Tibial nerve (tissue), 4 donors: ENCODE measurements around the gene CENPO. TPM values are rescaled to one million over a fixed set of nuclear protein-coding genes. Genes with fewer than 3 reads are reported as not detected.

Experiments
- DNase-seq, 2 donors: peaks; one replicate each; pipeline ENCODE4 v3.0.0-alpha.2; 2019; ENCODE audit warnings: low spot score in 2 of 2
- H3K27ac ChIP-seq, 4 donors: fragments of 200-600 bp; sonication (generic) in 3 of 4; one replicate each; pipeline ENCODE4 v1.5.1; 2017 to 2019; ENCODE audit warnings: mild to moderate bottlenecking in 1 of 4
- H3K27me3 ChIP-seq, 2 donors: fragments of 200-600 bp; sonication (generic) in 1 of 2; one replicate each; pipeline versions ENCODE4 v1.5.1 to v1.6.0; 2017 to 2019
- H3K36me3 ChIP-seq, 3 donors: fragments of 200-600 bp; sonication (generic); one replicate each; pipeline ENCODE4 v1.5.1; 2018 to 2019
- H3K4me1 ChIP-seq, 4 donors: fragments of 200-600 bp; sonication (generic) in 3 of 4; one replicate each; pipeline ENCODE4 v1.5.1; 2017 to 2019
- H3K4me3 ChIP-seq, 4 donors: fragments of 200-600 bp; sonication (generic) in 3 of 4; one replicate each; pipeline ENCODE4 v1.5.1; 2017 to 2019; ENCODE audit warnings: mild to moderate bottlenecking in 1 of 4, moderate library complexity in 1 of 4
- H3K9me3 ChIP-seq, 4 donors: fragments of 200-600 bp; sonication (generic) in 3 of 4; one replicate each; pipeline ENCODE4 v1.5.1; 2017 to 2019
- CTCF ChIP-seq, 5 experiments: fragments of 200-600 bp in 3 of 5; fragments of 450-650 bp in 2 of 5; sonication (generic) in 3 of 5; IDR thresholded peaks; one replicate each; pipeline ENCODE4 v1.5.1; 2016 to 2019; ENCODE audit warnings: antibody characterized with exemption in 5 of 5, mild to moderate bottlenecking in 3 of 5, moderate library complexity in 2 of 5
- EP300 ChIP-seq, 2 donors: sonication (generic); formaldehyde crosslinking; IDR thresholded peaks; one replicate each; pipeline ENCODE4 v1.6.1; 2017; ENCODE audit warnings: antibody characterized with exemption in 2 of 2, mild to moderate bottlenecking in 1 of 2
- POLR2A ChIP-seq, 2 donors: fragments of 450-650 bp; IDR thresholded peaks; one replicate each; pipeline ENCODE4 v1.6.1; 2017; ENCODE audit warnings: antibody characterized with exemption in 2 of 2, mild to moderate bottlenecking in 2 of 2, moderate library complexity in 2 of 2
- WGBS, 2 donors: methylation state at CpG; one replicate each; pipeline ENCODE4 v1.1.5; 2018; 5-methylcytosine and 5-hydroxymethylcytosine counted together
- total RNA-seq, 4 donors: library from RNA; depleted of rRNA; stranded (reverse); fragments of >200 nt; gene quantifications; one replicate each; pipeline ENCODE4 v1.1.0, GENCODE V29; 2016

Gene CENPO
- total RNA-seq, 4 donors from 2014 or later, result 2.4 to 3.6 (median 2.7) TPM

GRCh38 chr2:24836706-24837105 is 43.5 kb downstream of the CENPO start:
- TF ChIP-seq CTCF (IDR thresholded peaks at IDR 0.05) (no peak), EP300 (IDR thresholded peaks at IDR 0.05) (no peak), POLR2A (IDR thresholded peaks at IDR 0.05) (no peak)
- Histone ChIP-seq H3K4me1 (peaks cover 0 to 3% (median 0%) of the 10 kb centered on the region in 4 donors), H3K27ac (no peak overlapping the region), H3K9me3 (no peaks in the 10 kb centered on the region), H3K36me3 (peaks cover 0 to 98% (median 16%) of the 10 kb centered on the region in 3 donors), H3K4me3 (no peak overlapping the region), H3K27me3 (no peaks in the 10 kb centered on the region)
- WGBS, 2 donors, result 93% methylated on average over 9 of the region's 9 CpGs
- no peak for DNase-seq

- H3K27ac ChIP-seq, result no peak overlapping the region
- no peaks in the 10 kb centered on the region for H3K27me3 ChIP-seq
- TF ChIP-seq CTCF (IDR thresholded peaks at IDR 0.05), result no peak
- DNase-seq, result no peak
- peaks cover 0 to under 1% (median 0%) of the 10 kb centered on the region in 4 donors for H3K4me1 ChIP-seq
- peaks cover 0 to 100% (median 16%) of the 10 kb centered on the region in 3 donors for H3K36me3 ChIP-seq
- 92 to 93% methylated on average over 5 of the region's 5 CpGs for WGBS, 2 donors
- no peaks in the 10 kb centered on the region for H3K9me3 ChIP-seq
- H3K4me3 ChIP-seq, result no peak overlapping the region
Measured at GRCh38 chr2:24837996-24838513, 44.8 kb downstream of the CENPO start.

- Histone ChIP-seq H3K9me3 (no peaks in the 10 kb centered on the region), H3K27ac (no peak overlapping the region), H3K4me1 (peaks cover 0 to 6% (median 0%) of the 10 kb centered on the region in 4 donors), H3K27me3 (no peaks in the 10 kb centered on the region), H3K36me3 (peaks cover 0 to 100% (median 16%) of the 10 kb centered on the region in 3 donors), H3K4me3 (no peak overlapping the region)
- WGBS, 2 donors, result 89 to 91% methylated on average over 18 of the region's 18 CpGs
- TF ChIP-seq EP300 (IDR thresholded peaks at IDR 0.05), result no peak
- TF ChIP-seq POLR2A (IDR thresholded peaks at IDR 0.05), result no peak
- TF ChIP-seq CTCF (IDR thresholded peaks at IDR 0.05), result no peak
- DNase-seq, result no peak
Measured at GRCh38 chr2:24838541-24838940, 45.3 kb downstream of the CENPO start.

- Histone ChIP-seq H3K27me3 (no peaks in the 10 kb centered on the region), H3K9me3 (no peaks in the 10 kb centered on the region), H3K4me1 (peaks cover 0 to 8% (median 0%) of the 10 kb centered on the region in 4 donors), H3K36me3 (peaks cover 0 to 99% (median 12%) of the 10 kb centered on the region in 3 donors), H3K4me3 (no peak overlapping the region), H3K27ac (no peak overlapping the region)
- 91 to 93% methylated on average over 15 of the region's 15 CpGs for WGBS, 2 donors
- DNase-seq, result no peak
- TF ChIP-seq POLR2A (IDR thresholded peaks at IDR 0.05) (no peak), EP300 (IDR thresholded peaks at IDR 0.05) (no peak), CTCF (IDR thresholded peaks at IDR 0.05) (no peak)
Measured at GRCh38 chr2:24839729-24840128, 46.5 kb downstream of the CENPO start.

- 65 to 68% methylated on average over 17 of the region's 17 CpGs for WGBS, 2 donors
- Histone ChIP-seq H3K36me3 (peaks cover 0 to 93% (median 6%) of the 10 kb centered on the region in 3 donors), H3K27ac (peak overlapping the region in 1 of 4 donors; percentile 16), H3K9me3 (no peaks in the 10 kb centered on the region), H3K4me3 (no peak overlapping the region), H3K27me3 (no peaks in the 10 kb centered on the region), H3K4me1 (peaks cover 0 to 8% (median 0%) of the 10 kb centered on the region in 4 donors)
- DNase-seq, result no peak
- TF ChIP-seq POLR2A (IDR thresholded peaks at IDR 0.05) (no peak), CTCF (IDR thresholded peaks at IDR 0.05) (no peak), EP300 (IDR thresholded peaks at IDR 0.05) (no peak)
Measured at GRCh38 chr2:24840164-24840869, 47.1 kb downstream of the CENPO start.
